HG02970 (cell line): ENCODE data around the gene IGFALS.

ENCODE experiments used
- ATAC-seq: cut with Tn5 transposase; IDR thresholded peaks from one replicate; pipeline ENCODE4 v1.9.1; 2021; ENCODE audit warnings: mild to moderate bottlenecking, moderate library complexity, moderate number of reproducible peaks; ENCODE audit not compliant: unreplicated experiment, low FRiP score

IGFALS gene

GRCh38 chr16:1778200-1779179 is 15.0 kb downstream of the IGFALS start:
- no peak for ATAC-seq

GRCh38 chr16:1777375-1778199 is 15.9 kb downstream of the IGFALS start:
- ATAC-seq = no peak

- no peak for ATAC-seq
Measured at GRCh38 chr16:1776991-1777374, 16.5 kb downstream of the IGFALS start.

GRCh38 chr16:1776672-1776955 is 16.9 kb downstream of the IGFALS start:
- ATAC-seq = no peak

GRCh38 chr16:1775846-1776671 is 17.4 kb downstream of the IGFALS start:
- ATAC-seq = no peak

GRCh38 chr16:1775006-1775845 is 18.3 kb downstream of the IGFALS start:
- no peak for ATAC-seq

- ATAC-seq = no peak
Measured at GRCh38 chr16:1774448-1774780, 19.1 kb downstream of the IGFALS start.

GRCh38 chr16:1773703-1774447 is 19.6 kb downstream of the IGFALS start:
- ATAC-seq = no peak

- ATAC-seq = peak; percentile 53
Measured at GRCh38 chr16:1772908-1773702, 20.4 kb downstream of the IGFALS start, which contains the start of gene MRPS34. TSS of gene MRPS34 (minus strand) at chr16:1773134. CDS start at chr16:1773119, 15 bp downstream.

- ATAC-seq = no peak
Measured at GRCh38 chr16:1772362-1772907, 21.1 kb downstream of the IGFALS start, which contains the start of gene EME2. TSS of gene EME2 (plus strand) at chr16:1772810. CDS start at chr16:1773228, 418 bp downstream.

GRCh38 chr16:1771864-1772361 is 21.6 kb downstream of the IGFALS start:
- ATAC-seq = no peak

- no peak for ATAC-seq
Measured at GRCh38 chr16:1771188-1771863, 22.2 kb downstream of the IGFALS start, which contains the start of gene NME3. TSS of gene NME3 (minus strand) at chr16:1771543. CDS start at chr16:1771534, 9 bp downstream.

- no peak for ATAC-seq
Measured at GRCh38 chr16:1770328-1771187, 22.9 kb downstream of the IGFALS start.

GRCh38 chr16:1769402-1770300 is 23.9 kb downstream of the IGFALS start:
- no peak for ATAC-seq

GRCh38 chr16:1768767-1769401 is 24.6 kb downstream of the IGFALS start:
- ATAC-seq = no peak
